Cardiac muscle cell (in vitro differentiated cells and primary cell): ENCODE results near the gene FHIP2A. TPM values are rescaled to one million over a fixed set of nuclear protein-coding genes. Genes with fewer than 3 reads are reported as not detected.
"Not testable (repeated sequence)": the region's sequence is repeated elsewhere in the genome, so short reads cannot be mapped to it uniquely, and the experiment has no call there.

Experiments
- DNase-seq, 2 donors: peaks; one replicate each; pipeline versions ENCODE4 v3.0.0 to v3.0.0-alpha.2; 2010 to 2017; ENCODE audit warnings: low read depth in 1 of 2, low spot score in 1 of 2
- H3K27ac ChIP-seq: fragments of 200-600 bp; sonication (generic); 2 replicates; pipeline ENCODE4 v1.5.1; 2016
- H3K27me3 ChIP-seq: fragments of 200-600 bp; sonication (generic); 2 replicates; pipeline ENCODE4 v1.6.0; 2016; ENCODE audit warnings: control low read depth
- H3K36me3 ChIP-seq: fragments of 200-600 bp; sonication (generic); 2 replicates; pipeline ENCODE4 v1.5.1; 2016; ENCODE audit warnings: control low read depth
- H3K4me1 ChIP-seq: fragments of 200-600 bp; sonication (generic); 2 replicates; pipeline ENCODE4 v1.8.1; 2017; ENCODE audit warnings: low read depth, mild to moderate bottlenecking, mixed run types
- H3K4me3 ChIP-seq: fragments of 200-600 bp; sonication (generic); 2 replicates; pipeline ENCODE4 v1.5.1; 2016; ENCODE audit warnings: mild to moderate bottlenecking
- H3K9me3 ChIP-seq: fragments of 200-600 bp; sonication (generic); 2 replicates; pipeline ENCODE4 v1.5.1; 2017; ENCODE audit warnings: low read depth, mild to moderate bottlenecking, control low read depth
- CTCF ChIP-seq: IDR thresholded peaks from 2 replicates; pipeline ENCODE4 v1.5.1; 2012; ENCODE audit warnings: low read depth, mild to moderate bottlenecking, low read length
- polyA plus RNA-seq: library from polyadenylated mRNA; unstranded; fragments of >200 nt; fragmentation: Nextera tagmentation; extraction: Ambion mirVana; gene quantifications from 2 replicates; pipeline ENCODE4 v1.2.1, GENCODE V29; 2016
- total RNA-seq: library from RNA; depleted of rRNA; stranded (reverse); fragments of >200 nt; gene quantifications from 2 replicates; pipeline ENCODE4 v1.2.3, GENCODE V29; 2016

Gene FHIP2A
- total and polyA plus RNA-seq, 2 experiments from 2014 or later = 14.8 to 49.4 TPM

GRCh38 chr10:114779803-114780576, 41.6 kb upstream of the FHIP2A start:
- Histone ChIP-seq H3K27ac (peak overlapping the region; percentile 12), H3K4me1 (peaks cover 15% of the 10 kb centered on the region), H3K4me3 (no peak overlapping the region), H3K9me3 (no peaks in the 10 kb centered on the region), H3K36me3 (no peaks in the 10 kb centered on the region), H3K27me3 (no peaks in the 10 kb centered on the region)
- TF ChIP-seq CTCF = no peak
- peak in 1 of 2 donors; percentile 81 for DNase-seq

- H3K4me1 ChIP-seq = peaks cover 19% of the 10 kb centered on the region
- H3K36me3 ChIP-seq = no peaks in the 10 kb centered on the region
- no peaks in the 10 kb centered on the region for H3K9me3 ChIP-seq
- no peak overlapping the region for H3K4me3 ChIP-seq
- H3K27me3 ChIP-seq = no peaks in the 10 kb centered on the region
- DNase-seq = no peak
- peak overlapping the region; percentile 12 for H3K27ac ChIP-seq
- TF ChIP-seq CTCF = no peak
Observed at GRCh38 chr10:114780577-114781184, 40.9 kb upstream of the FHIP2A start.

GRCh38 chr10:114782666-114783065, 38.9 kb upstream of the FHIP2A start:
- DNase-seq = no peak
- Histone ChIP-seq H3K4me3 (no peak overlapping the region), H3K36me3 (no peaks in the 10 kb centered on the region), H3K27me3 (no peaks in the 10 kb centered on the region), H3K27ac (no peak overlapping the region), H3K9me3 (no peaks in the 10 kb centered on the region), H3K4me1 (peaks cover 19% of the 10 kb centered on the region)
- no peak for TF ChIP-seq CTCF

GRCh38 chr10:114783686-114784085, 37.9 kb upstream of the FHIP2A start:
- Histone ChIP-seq H3K4me3 (no peak overlapping the region), H3K4me1 (peaks cover 24% of the 10 kb centered on the region), H3K9me3 (no peaks in the 10 kb centered on the region), H3K36me3 (no peaks in the 10 kb centered on the region), H3K27ac (no peak overlapping the region), H3K27me3 (no peaks in the 10 kb centered on the region)
- TF ChIP-seq CTCF = no peak
- no peak for DNase-seq

- H3K27me3 ChIP-seq, H3K9me3 ChIP-seq, H3K27ac ChIP-seq, H3K4me3 ChIP-seq, H3K36me3 ChIP-seq: not testable (repeated sequence)
- peak; percentile 42 to 72 for DNase-seq
- peak; percentile 63 for TF ChIP-seq CTCF
- peaks cover 14% of the 10 kb centered on the region for H3K4me1 ChIP-seq
Observed at GRCh38 chr10:114786492-114786891, 35.1 kb upstream of the FHIP2A start.

- H3K27ac ChIP-seq, H3K9me3 ChIP-seq, H3K36me3 ChIP-seq, DNase-seq, H3K27me3 ChIP-seq, H3K4me3 ChIP-seq: not testable (repeated sequence)
- H3K4me1 ChIP-seq = peaks cover 14% of the 10 kb centered on the region
Observed at GRCh38 chr10:114787131-114787530, 34.4 kb upstream of the FHIP2A start.
